ENCODE results near the gene PTPRN2. TPM values are rescaled to one million over a fixed set of nuclear protein-coding genes. Genes with fewer than 3 reads are reported as not detected.

Gene PTPRN2
- total and polyA plus RNA-seq, 9 of the 15 experiments (the other 6 are each of a cell fraction or from before 2014, with no cell fraction given), result not detected

- ChIA-PET POLR2A (interaction anchor here (1.0 kb wide), 1 partner anchor 19 kb away, joined by 3 read pairs; no protein-coding TSS in a partner anchor), CTCF (ENCODE audit: low intra/inter-chr PET ratio) (no interaction called here)
- ATAC-seq (no peak), DNase-seq (ENCODE audit: extremely low read depth in 1 of 4, low spot score in 3 of 4) (no peak), FAIRE-seq (no peak)
- no peak overlapping the region for H3K27ac ChIP-seq (ENCODE audit: extremely low read depth, low read depth, low read length)
- no peak overlapping the region for H3K9ac ChIP-seq (ENCODE audit: insufficient read depth in 1 of 2, low read depth in 2 of 2, low read length in 2 of 2)
- intact Hi-C loops (cut with micrococcal nuclease) (no loop called here), in situ Hi-C loops (cut with MboI) (no loop called here)
- under 1% methylated on average over 10 of the region's 10 CpGs for WGBS (ENCODE audit: insufficient coverage, low coverage, missing lambda C conversion rate)
- H3K79me2 ChIP-seq (ENCODE audit: control insufficient read depth, insufficient read depth, low read length), result no peaks in the 10 kb centered on the region
- no peak overlapping the region for H2AFZ ChIP-seq (ENCODE audit: low read depth, low read length)
- H3K4me2 ChIP-seq (ENCODE audit: insufficient read depth, low read length), result no peak overlapping the region
- no peak for TF ChIP-seq MCM5 (IDR thresholded peaks at IDR 0.05; ENCODE audit: low read depth)
- no peak for TF ChIP-seq NR0B1 (IDR thresholded peaks at IDR 0.05; ENCODE audit: partially characterized antibody)
- TF ChIP-seq CCAR2 (IDR thresholded peaks at IDR 0.05; ENCODE audit: low read depth, low read length), result no peak
- no peak for TF ChIP-seq RFX1 (IDR thresholded peaks at IDR 0.05)
- no peak for TF ChIP-seq GABPB1 (CRISPR knock-in tag; IDR thresholded peaks at IDR 0.05)
- TF ChIP-seq HMBOX1 (IDR thresholded peaks at IDR 0.05), result no peak
- TF ChIP-seq RUNX1 (IDR thresholded peaks at IDR 0.05; ENCODE audit: low read depth), result no peak
- TF ChIP-seq ZNF253 (CRISPR knock-in tag; conservative IDR thresholded peaks at IDR 0.05), result no peak
- 0 out of 2 replicates have a peak, but pooled peaks cover 4% of the 10 kb centered on the region for H4K20me1 ChIP-seq (replicated peaks; ENCODE audit: control insufficient read depth, insufficient read depth, low read length)
- no peak overlapping the region for H3K4me3 ChIP-seq
- H3K27me3 ChIP-seq (ENCODE audit: control insufficient read depth in 2 of 2, insufficient read depth in 2 of 2, low read length in 2 of 2), result peaks cover 17 to 46% of the 10 kb centered on the region in 2 experiments; a peak in 4 of 5 replicates
- H3K36me3 ChIP-seq (ENCODE audit: control insufficient read depth, insufficient read depth, low read length), result no peaks in the 10 kb centered on the region
- peaks cover 3% of the 10 kb centered on the region for H3K9me1 ChIP-seq (ENCODE audit: control insufficient read depth, insufficient read depth, low read length)
- BruUV-seq (replicated peaks), result no TSS peak
- peaks cover 0 to 8% of the 10 kb centered on the region in 2 experiments; a peak in 1 of 5 replicates for H3K4me1 ChIP-seq (replicated peaks in 1 of 2; ENCODE audit: control insufficient read depth in 2 of 2, insufficient read depth in 2 of 2, low read length in 2 of 2)
- no peaks in the 10 kb centered on the region for H3K9me3 ChIP-seq (replicated peaks; ENCODE audit: control insufficient read depth, insufficient read depth, low read depth, low read length)
Measured at GRCh38 chr7:158097106-158097452, 490.5 kb downstream of the PTPRN2 start.
